ENCODE data around the gene BCLAF3.

Gene BCLAF3

GRCh38 chrX:19990556-19991349 lies at the start of gene BCLAF3:
TSS of gene BCLAF3 (minus strand) at chrX:19991061. CDS start at chrX:19970264, 20,797 bp downstream.
- Histone ChIP-seq H3K4me3 (ENCODE audit: low read length) (peak within 1 kb of the TSS; percentile 97; the same call in 1 of the 2 replicates), H3K36me3 (ENCODE audit: control insufficient read depth, insufficient read depth, low read length) (no peaks in the 10 kb centered on the region), H3K27me3 (ENCODE audit: control insufficient read depth, insufficient read depth, low read length) (no peaks in the 10 kb centered on the region), H3K9me3 (ENCODE audit: control insufficient read depth, insufficient read depth, low read length) (no peaks in the 10 kb centered on the region), H3K27ac (ENCODE audit: low read length) (no peak within 1 kb of the TSS), H3K4me1 (ENCODE audit: control insufficient read depth, insufficient read depth, low read length) (peaks cover 2% of the 10 kb centered on the region; the same call in 1 of the 2 replicates)
- WGBS (ENCODE audit: insufficient coverage, insufficient read length) = no CpG with 5 or more reads among the region's 103 CpGs
- DNase-seq (ENCODE audit: low read depth, low spot score) = peak; percentile 48

- Histone ChIP-seq H3K4me3 (ENCODE audit: low read length) (no peak overlapping the region), H3K27ac (ENCODE audit: low read length) (no peak overlapping the region), H3K9me3 (ENCODE audit: control insufficient read depth, insufficient read depth, low read length) (no peaks in the 10 kb centered on the region), H3K4me1 (ENCODE audit: control insufficient read depth, insufficient read depth, low read length) (no peaks in the 10 kb centered on the region), H3K27me3 (ENCODE audit: control insufficient read depth, insufficient read depth, low read length) (no peaks in the 10 kb centered on the region), H3K36me3 (ENCODE audit: control insufficient read depth, insufficient read depth, low read length) (no peaks in the 10 kb centered on the region)
- DNase-seq (ENCODE audit: low read depth, low spot score) = no peak
- no CpG with 5 or more reads among the region's 3 CpGs for WGBS (ENCODE audit: insufficient coverage, insufficient read length)
Observed at GRCh38 chrX:20038966-20039365, 48.1 kb upstream of the BCLAF3 start.

- DNase-seq (ENCODE audit: low read depth, low spot score) = no peak
- Histone ChIP-seq H3K27ac (ENCODE audit: low read length) (no peak overlapping the region), H3K9me3 (ENCODE audit: control insufficient read depth, insufficient read depth, low read length) (no peaks in the 10 kb centered on the region), H3K36me3 (ENCODE audit: control insufficient read depth, insufficient read depth, low read length) (no peaks in the 10 kb centered on the region), H3K4me3 (ENCODE audit: low read length) (no peak overlapping the region), H3K27me3 (ENCODE audit: control insufficient read depth, insufficient read depth, low read length) (no peaks in the 10 kb centered on the region), H3K4me1 (ENCODE audit: control insufficient read depth, insufficient read depth, low read length) (no peaks in the 10 kb centered on the region)
- no CpG with 5 or more reads among the region's 6 CpGs for WGBS (ENCODE audit: insufficient coverage, insufficient read length)
Observed at GRCh38 chrX:20037186-20037585, 46.3 kb upstream of the BCLAF3 start.

- Histone ChIP-seq H3K4me1 (ENCODE audit: control insufficient read depth, insufficient read depth, low read length) (no peaks in the 10 kb centered on the region), H3K27me3 (ENCODE audit: control insufficient read depth, insufficient read depth, low read length) (no peaks in the 10 kb centered on the region), H3K27ac (ENCODE audit: low read length) (no peak overlapping the region), H3K4me3 (ENCODE audit: low read length) (no peak overlapping the region), H3K36me3 (ENCODE audit: control insufficient read depth, insufficient read depth, low read length) (no peaks in the 10 kb centered on the region), H3K9me3 (ENCODE audit: control insufficient read depth, insufficient read depth, low read length) (no peaks in the 10 kb centered on the region)
- no peak for DNase-seq (ENCODE audit: low read depth, low spot score)
- no CpG with 5 or more reads among the region's 2 CpGs for WGBS (ENCODE audit: insufficient coverage, insufficient read length)
Observed at GRCh38 chrX:20032201-20032600, 41.3 kb upstream of the BCLAF3 start.

- Histone ChIP-seq H3K4me3 (ENCODE audit: low read length) (no peak overlapping the region), H3K4me1 (ENCODE audit: control insufficient read depth, insufficient read depth, low read length) (no peaks in the 10 kb centered on the region), H3K27me3 (ENCODE audit: control insufficient read depth, insufficient read depth, low read length) (no peaks in the 10 kb centered on the region), H3K36me3 (ENCODE audit: control insufficient read depth, insufficient read depth, low read length) (no peaks in the 10 kb centered on the region), H3K27ac (ENCODE audit: low read length) (no peak overlapping the region), H3K9me3 (ENCODE audit: control insufficient read depth, insufficient read depth, low read length) (no peaks in the 10 kb centered on the region)
- DNase-seq (ENCODE audit: low read depth, low spot score) = no peak
- WGBS (ENCODE audit: insufficient coverage, insufficient read length) = no CpG with 5 or more reads among the region's 2 CpGs
Observed at GRCh38 chrX:20029728-20030127, 38.9 kb upstream of the BCLAF3 start.

- no peak for DNase-seq (ENCODE audit: low read depth, low spot score)
- H3K27ac ChIP-seq (ENCODE audit: low read length) = no peak overlapping the region
- WGBS (ENCODE audit: insufficient coverage, insufficient read length) = no CpG with 5 or more reads among the region's 8 CpGs
- H3K4me1 ChIP-seq (ENCODE audit: control insufficient read depth, insufficient read depth, low read length) = no peaks in the 10 kb centered on the region
- H3K27me3 ChIP-seq (ENCODE audit: control insufficient read depth, insufficient read depth, low read length) = no peaks in the 10 kb centered on the region
- H3K36me3 ChIP-seq (ENCODE audit: control insufficient read depth, insufficient read depth, low read length) = no peaks in the 10 kb centered on the region
- no peak overlapping the region for H3K4me3 ChIP-seq (ENCODE audit: low read length)
- no peaks in the 10 kb centered on the region for H3K9me3 ChIP-seq (ENCODE audit: control insufficient read depth, insufficient read depth, low read length)
Observed at GRCh38 chrX:20028588-20028987, 37.7 kb upstream of the BCLAF3 start.

- no peak for DNase-seq (ENCODE audit: low read depth, low spot score)
- no peak overlapping the region for H3K27ac ChIP-seq (ENCODE audit: low read length)
- WGBS (ENCODE audit: insufficient coverage, insufficient read length) = no CpG with 5 or more reads among the region's 2 CpGs
- no peaks in the 10 kb centered on the region for H3K4me1 ChIP-seq (ENCODE audit: control insufficient read depth, insufficient read depth, low read length)
- H3K36me3 ChIP-seq (ENCODE audit: control insufficient read depth, insufficient read depth, low read length) = no peaks in the 10 kb centered on the region
- H3K4me3 ChIP-seq (ENCODE audit: low read length) = no peak overlapping the region
- no peaks in the 10 kb centered on the region for H3K27me3 ChIP-seq (ENCODE audit: control insufficient read depth, insufficient read depth, low read length)
- no peaks in the 10 kb centered on the region for H3K9me3 ChIP-seq (ENCODE audit: control insufficient read depth, insufficient read depth, low read length)
Observed at GRCh38 chrX:20026278-20026677, 35.4 kb upstream of the BCLAF3 start.

- Histone ChIP-seq H3K4me1 (ENCODE audit: control insufficient read depth, insufficient read depth, low read length) (no peaks in the 10 kb centered on the region), H3K27ac (ENCODE audit: low read length) (no peak overlapping the region), H3K9me3 (ENCODE audit: control insufficient read depth, insufficient read depth, low read length) (no peaks in the 10 kb centered on the region), H3K4me3 (ENCODE audit: low read length) (no peak overlapping the region), H3K36me3 (ENCODE audit: control insufficient read depth, insufficient read depth, low read length) (no peaks in the 10 kb centered on the region), H3K27me3 (ENCODE audit: control insufficient read depth, insufficient read depth, low read length) (no peaks in the 10 kb centered on the region)
- no peak for DNase-seq (ENCODE audit: low read depth, low spot score)
- WGBS (ENCODE audit: insufficient coverage, insufficient read length) = no CpG with 5 or more reads among the region's 6 CpGs
Observed at GRCh38 chrX:20019672-20020365, 29.0 kb upstream of the BCLAF3 start.

GRCh38 chrX:20016616-20016945 lies 25.7 kb upstream of the BCLAF3 start:
- no peaks in the 10 kb centered on the region for H3K4me1 ChIP-seq (ENCODE audit: control insufficient read depth, insufficient read depth, low read length)
- WGBS (ENCODE audit: insufficient coverage, insufficient read length) = no CpG with 5 or more reads among the region's 2 CpGs
- H3K27me3 ChIP-seq (ENCODE audit: control insufficient read depth, insufficient read depth, low read length) = no peaks in the 10 kb centered on the region
- no peaks in the 10 kb centered on the region for H3K9me3 ChIP-seq (ENCODE audit: control insufficient read depth, insufficient read depth, low read length)
- no peaks in the 10 kb centered on the region for H3K36me3 ChIP-seq (ENCODE audit: control insufficient read depth, insufficient read depth, low read length)
- no peak overlapping the region for H3K4me3 ChIP-seq (ENCODE audit: low read length)
- H3K27ac ChIP-seq (ENCODE audit: low read length) = no peak overlapping the region
- no peak for DNase-seq (ENCODE audit: low read depth, low spot score)

- Histone ChIP-seq H3K9me3 (ENCODE audit: control insufficient read depth, insufficient read depth, low read length) (no peaks in the 10 kb centered on the region), H3K4me3 (ENCODE audit: low read length) (no peak overlapping the region)
Observed at GRCh38 chrX:20015945-20016615, 25.2 kb upstream of the BCLAF3 start.

More at GRCh38 chrX:20015945-20016615, 25.2 kb upstream of the BCLAF3 start:
- H3K27me3 ChIP-seq (ENCODE audit: control insufficient read depth, insufficient read depth, low read length) = no peaks in the 10 kb centered on the region
- no peak for DNase-seq (ENCODE audit: low read depth, low spot score)
- no peaks in the 10 kb centered on the region for H3K4me1 ChIP-seq (ENCODE audit: control insufficient read depth, insufficient read depth, low read length)
- H3K36me3 ChIP-seq (ENCODE audit: control insufficient read depth, insufficient read depth, low read length) = no peaks in the 10 kb centered on the region
- H3K27ac ChIP-seq (ENCODE audit: low read length) = no peak overlapping the region
- no CpG with 5 or more reads among the region's 9 CpGs for WGBS (ENCODE audit: insufficient coverage, insufficient read length)
